Measurements from ENCODE around the gene PDLIM7. TPM values are rescaled to one million over a fixed set of nuclear protein-coding genes. Genes with fewer than 3 reads are reported as not detected.

PDLIM7 gene, protein sequence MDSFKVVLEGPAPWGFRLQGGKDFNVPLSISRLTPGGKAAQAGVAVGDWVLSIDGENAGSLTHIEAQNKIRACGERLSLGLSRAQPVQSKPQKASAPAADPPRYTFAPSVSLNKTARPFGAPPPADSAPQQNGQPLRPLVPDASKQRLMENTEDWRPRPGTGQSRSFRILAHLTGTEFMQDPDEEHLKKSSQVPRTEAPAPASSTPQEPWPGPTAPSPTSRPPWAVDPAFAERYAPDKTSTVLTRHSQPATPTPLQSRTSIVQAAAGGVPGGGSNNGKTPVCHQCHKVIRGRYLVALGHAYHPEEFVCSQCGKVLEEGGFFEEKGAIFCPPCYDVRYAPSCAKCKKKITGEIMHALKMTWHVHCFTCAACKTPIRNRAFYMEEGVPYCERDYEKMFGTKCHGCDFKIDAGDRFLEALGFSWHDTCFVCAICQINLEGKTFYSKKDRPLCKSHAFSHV
- total RNA-seq (2022; extraction: Qiagen RNA extraction; ENCODE audit: low read depth) = 75.2 to 112 TPM (median 99.1 TPM) in 5 replicates

GRCh38 chr5:177497292-177498012, at the start of gene PDLIM7:
Gene PDLIM7 (minus strand): TSS chr5:177497604. CDS start chr5:177496512, 1,092 bp downstream.

GRCh38 chr5:177516601-177517568, 19.5 kb upstream of the PDLIM7 start, which contains the start of gene DDX41:
Gene DDX41 (minus strand): TSS chr5:177516961. CDS start chr5:177516945, 16 bp downstream.

GRCh38 chr5:177509381-177509951, 12.1 kb upstream of the PDLIM7 start, which contains the start of gene DOK3:
Gene DOK3 (minus strand): TSS chr5:177509826. CDS start chr5:177509540, 286 bp downstream.

GRCh38 chr5:177473443-177474001, 23.9 kb downstream of the PDLIM7 start, which contains the start of gene DBN1:
Gene DBN1 (minus strand): TSS chr5:177473634. CDS start chr5:177473521, 113 bp downstream.

DNA sequence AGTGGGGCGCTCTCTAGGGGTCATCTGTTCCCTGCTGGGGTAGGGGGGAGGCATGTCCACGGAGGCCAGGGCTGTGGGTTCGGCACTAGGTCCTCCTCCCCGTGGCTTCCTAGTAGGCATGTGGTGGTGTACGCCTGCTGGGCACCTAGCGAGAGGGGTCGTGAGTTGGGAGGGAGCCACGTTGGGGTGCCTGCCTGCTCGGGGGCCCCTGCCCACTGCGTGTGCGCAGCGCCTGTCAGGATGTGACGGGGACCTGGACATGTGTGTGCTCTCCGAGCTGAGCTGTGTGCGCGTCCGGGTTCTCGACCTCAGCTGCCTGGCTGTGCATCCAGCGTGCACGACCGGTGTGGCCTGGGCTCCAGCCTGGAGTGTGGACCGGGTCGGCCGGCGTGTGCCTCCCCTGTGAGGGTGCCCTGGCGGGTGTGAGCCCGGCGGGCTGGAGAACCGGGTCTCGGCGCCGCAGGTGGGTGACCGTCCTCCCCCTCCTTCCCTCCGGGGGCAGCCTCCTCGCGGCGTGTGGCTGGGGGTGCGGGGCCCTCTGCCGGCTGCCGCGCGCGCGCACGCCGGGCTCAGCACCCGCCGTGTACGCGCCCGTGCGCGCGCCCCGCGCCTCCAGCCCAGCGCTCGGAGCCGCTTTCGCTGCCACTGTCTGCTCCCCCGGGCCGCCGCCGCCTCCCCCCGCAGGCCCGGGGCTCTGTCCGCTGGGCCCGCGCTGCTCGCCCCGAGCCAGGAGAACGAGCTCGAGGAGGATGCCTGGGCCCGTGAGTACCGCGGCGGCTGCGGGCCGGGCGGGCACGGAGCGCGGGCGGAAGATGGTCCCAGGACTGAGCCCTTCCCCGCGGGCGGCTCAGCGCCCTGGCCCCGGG, 51.0 kb downstream of the PDLIM7 start, which contains the start of gene PRR7:
PRR7 (plus strand) TSS at position 615 of the 866 bp plus-strand sequence. CDS start 8,254 bp downstream, outside the sequence.

Other genes starting within 250 kb of the PDLIM7 start
- gene RAB24, start 193.9 kb downstream of the PDLIM7 start, total RNA-seq (2022; extraction: Qiagen RNA extraction; ENCODE audit: low read depth) = 25.4 to 29.7 TPM (median 26.3 TPM) in 5 replicates
- 267 to 389 TPM (median 379 TPM) in 5 replicates for gene PRELID1, start 193.8 kb downstream of the PDLIM7 start, total RNA-seq (2022; extraction: Qiagen RNA extraction; ENCODE audit: low read depth)
- gene MXD3, start 185.7 kb downstream of the PDLIM7 start, total RNA-seq (2022; extraction: Qiagen RNA extraction; ENCODE audit: low read depth) = 13.3 to 21.8 TPM (median 18.7 TPM) in 5 replicates
- 188 to 233 TPM (median 193 TPM) in 5 replicates for gene LMAN2, start 145.9 kb downstream of the PDLIM7 start, total RNA-seq (2022; extraction: Qiagen RNA extraction; ENCODE audit: low read depth)
- gene RGS14, start 139.7 kb downstream of the PDLIM7 start, total RNA-seq (2022; extraction: Qiagen RNA extraction; ENCODE audit: low read depth) = 3.0 to 8.2 TPM (median 6.2 TPM) in 5 replicates
- gene SLC34A1, start 113.2 kb downstream of the PDLIM7 start, total RNA-seq (2022; extraction: Qiagen RNA extraction; ENCODE audit: low read depth) = not detected in 5 replicates
- not detected in 5 replicates for gene PFN3, start 96.9 kb downstream of the PDLIM7 start, total RNA-seq (2022; extraction: Qiagen RNA extraction; ENCODE audit: low read depth)
- gene F12, start 88.0 kb downstream of the PDLIM7 start, total RNA-seq (2022; extraction: Qiagen RNA extraction; ENCODE audit: low read depth) = 13.4 to 26.6 TPM (median 21.8 TPM) in 5 replicates
- 19.5 to 27.2 TPM (median 23.5 TPM) in 5 replicates for gene GRK6, start 70.9 kb downstream of the PDLIM7 start, total RNA-seq (2022; extraction: Qiagen RNA extraction; ENCODE audit: low read depth)
- gene PRR7, start 50.8 kb downstream of the PDLIM7 start, total RNA-seq (2022; extraction: Qiagen RNA extraction; ENCODE audit: low read depth) = 14.4 to 39.0 TPM (median 34.3 TPM) in 5 replicates
- 54.2 to 72.8 TPM (median 63.0 TPM) in 5 replicates for gene DBN1, start 24.0 kb downstream of the PDLIM7 start, total RNA-seq (2022; extraction: Qiagen RNA extraction; ENCODE audit: low read depth)
- 3.4 to 6.8 TPM (median 4.7 TPM) in 5 replicates for gene DOK3, start 12.2 kb upstream of the PDLIM7 start, total RNA-seq (2022; extraction: Qiagen RNA extraction; ENCODE audit: low read depth)
- gene DDX41, start 19.4 kb upstream of the PDLIM7 start, total RNA-seq (2022; extraction: Qiagen RNA extraction; ENCODE audit: low read depth) = 106 to 129 TPM (median 119 TPM) in 5 replicates
- 23.8 to 35.4 TPM (median 30.9 TPM) in 5 replicates for gene FAM193B, start 57.0 kb upstream of the PDLIM7 start, total RNA-seq (2022; extraction: Qiagen RNA extraction; ENCODE audit: low read depth)
- 277 to 298 TPM (median 279 TPM) in 5 replicates for gene TMED9, start 94.6 kb upstream of the PDLIM7 start, total RNA-seq (2022; extraction: Qiagen RNA extraction; ENCODE audit: low read depth)
- 21.4 to 30.9 TPM (median 26.5 TPM) in 5 replicates for gene B4GALT7, start 102.5 kb upstream of the PDLIM7 start, total RNA-seq (2022; extraction: Qiagen RNA extraction; ENCODE audit: low read depth)